Activated T-cell treated with anti-CD3 and anti-CD28 coated beads for 4 hours (primary cell): ENCODE measurements around the gene LMNA.
"Not testable (repeated sequence)": the region's sequence is repeated elsewhere in the genome, so short reads cannot be mapped to it uniquely, and the experiment has no call there.

Experiments used
- DNase-seq: peaks from one replicate; pipeline ENCODE4 v3.0.0-alpha.2; 2020

The LMNA gene

DNA sequence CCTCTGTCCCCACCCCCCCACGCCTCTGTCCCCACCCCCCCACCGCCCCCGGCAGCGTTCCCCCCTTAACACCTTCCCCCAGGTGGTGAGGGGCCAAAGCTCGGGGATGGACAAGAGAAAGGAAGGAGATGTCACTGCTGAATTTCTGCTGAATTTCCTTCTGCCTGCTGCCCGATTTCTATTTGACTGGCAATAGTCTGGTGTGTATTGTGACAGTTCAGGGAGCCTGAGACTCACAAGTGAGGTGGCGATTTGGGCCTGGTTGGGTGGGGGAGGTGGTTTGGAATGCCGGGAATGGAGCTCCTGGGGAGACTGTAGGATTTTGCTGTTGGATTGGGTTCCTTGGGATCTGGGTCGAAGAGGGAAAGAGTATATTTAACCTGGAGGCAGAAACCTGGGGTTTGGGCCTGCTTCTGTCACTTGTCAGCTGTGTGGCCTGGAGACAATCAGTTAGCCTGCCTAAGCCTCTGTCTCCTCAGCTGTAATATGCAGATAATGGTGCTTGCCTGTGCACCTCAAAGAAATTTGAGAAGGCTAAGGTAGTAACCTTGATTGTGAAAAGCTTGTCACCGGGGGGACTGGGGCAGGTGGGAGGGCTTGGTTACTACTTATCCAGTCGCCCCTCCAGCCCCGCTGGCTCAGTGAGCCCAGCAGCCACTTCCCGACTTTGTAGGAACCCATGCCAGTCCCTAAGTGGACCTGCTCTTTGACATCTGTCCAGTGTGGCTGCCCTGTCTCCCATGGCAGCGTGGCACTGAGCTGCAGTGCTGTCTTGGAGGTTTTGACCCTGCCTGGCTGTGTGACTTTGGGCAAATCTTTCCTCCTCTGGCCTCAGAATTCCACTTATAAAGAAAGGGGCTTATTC lies 7.7 kb upstream of the LMNA start:
- DNase-seq: no peak

DNA sequence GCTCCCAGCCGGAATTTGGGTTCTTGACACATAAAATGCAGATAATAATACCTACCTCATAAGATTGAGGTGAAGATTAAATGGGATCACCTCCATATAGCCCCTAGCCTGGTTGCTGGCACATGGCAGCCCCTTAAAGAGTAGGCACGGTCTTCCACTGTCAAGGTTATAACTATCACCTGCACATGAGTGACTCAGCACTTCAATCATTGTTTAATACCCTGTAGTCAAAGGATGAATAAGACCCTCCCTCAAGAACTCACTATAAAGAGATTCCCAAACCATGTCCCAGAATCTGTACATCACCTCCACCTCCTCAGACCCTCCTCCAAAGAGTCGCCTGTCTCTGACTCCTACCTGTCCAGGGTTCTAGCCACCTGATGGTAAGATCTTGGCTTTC lies 6.5 kb upstream of the LMNA start:
- DNase-seq: no peak

DNA sequence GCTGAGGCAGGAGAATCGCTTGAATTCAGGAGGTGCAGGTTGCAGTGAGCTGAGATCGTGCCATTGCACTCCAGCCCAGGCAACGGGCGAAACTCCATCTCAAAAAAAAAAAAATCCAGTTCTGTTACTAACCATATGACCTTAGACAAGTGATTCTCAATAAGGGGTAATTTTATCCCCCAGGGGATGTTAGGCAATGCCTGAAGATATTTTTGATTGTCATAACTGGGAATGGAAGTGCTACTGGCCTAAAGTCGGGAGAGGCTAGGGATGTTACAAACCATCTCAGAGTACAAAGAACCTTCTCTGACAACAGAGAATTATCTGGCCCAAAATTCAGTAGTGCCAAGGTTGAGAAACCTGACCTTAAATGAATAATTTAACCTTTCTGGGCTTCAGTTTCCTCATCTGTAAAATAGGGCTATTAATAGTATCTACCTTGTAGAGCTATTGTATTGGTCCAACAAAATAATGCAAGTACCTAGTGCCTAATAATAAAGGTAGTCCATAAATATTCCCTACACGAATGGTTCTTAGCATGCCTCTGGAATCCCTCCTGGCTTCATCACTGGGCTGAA lies 5.8 kb upstream of the LMNA start:
- no peak for DNase-seq

DNA sequence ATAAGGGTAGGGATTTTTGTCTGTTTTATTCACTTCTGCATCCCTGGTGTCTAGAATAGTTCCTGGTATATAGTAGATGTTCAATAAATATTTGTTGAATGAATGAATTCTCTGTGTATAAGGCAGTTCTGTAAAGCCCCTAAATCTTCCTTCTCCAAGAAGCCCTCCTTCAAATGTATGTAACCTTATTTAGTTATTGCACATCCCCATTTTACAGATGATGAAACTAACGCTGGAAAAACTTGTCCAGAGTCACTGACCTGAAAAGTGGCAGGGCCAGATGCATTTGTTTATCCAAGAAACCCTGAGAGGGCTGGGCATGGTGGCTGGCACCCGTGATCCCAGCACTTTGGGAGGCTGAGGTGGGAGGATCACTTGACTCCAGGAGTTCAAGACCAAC lies 4.3 kb upstream of the LMNA start:
- DNase-seq: no peak

DNA sequence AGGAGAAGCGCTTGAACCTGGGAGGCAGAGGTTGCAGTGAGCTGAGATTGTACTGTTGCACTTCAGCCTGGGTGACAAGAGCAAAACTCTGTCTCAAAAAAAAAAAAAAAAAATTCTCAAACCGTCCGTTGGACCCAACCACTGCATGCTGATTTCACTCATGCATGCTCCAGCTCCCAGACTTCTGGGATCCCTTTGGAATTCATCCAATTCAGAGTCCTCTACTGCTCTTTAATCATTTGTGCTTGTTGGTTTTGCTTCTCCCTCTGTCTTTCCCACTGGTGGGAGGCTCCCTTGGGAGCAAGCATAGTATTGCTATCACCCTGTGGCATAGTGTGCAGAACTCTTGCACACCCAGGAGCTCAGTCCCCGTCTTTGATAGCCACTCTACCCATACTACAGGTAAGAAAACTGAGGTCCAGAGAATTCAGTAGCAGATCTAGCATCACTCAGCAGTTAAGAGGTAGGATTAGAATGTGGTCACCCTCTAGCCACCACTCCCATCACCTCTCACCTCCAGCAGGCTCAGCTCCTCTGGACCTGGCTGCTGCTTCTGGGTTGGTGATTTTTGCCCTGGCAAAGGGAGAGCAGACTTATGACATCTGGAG lies 3.1 kb upstream of the LMNA start:
- DNase-seq: no peak

DNA sequence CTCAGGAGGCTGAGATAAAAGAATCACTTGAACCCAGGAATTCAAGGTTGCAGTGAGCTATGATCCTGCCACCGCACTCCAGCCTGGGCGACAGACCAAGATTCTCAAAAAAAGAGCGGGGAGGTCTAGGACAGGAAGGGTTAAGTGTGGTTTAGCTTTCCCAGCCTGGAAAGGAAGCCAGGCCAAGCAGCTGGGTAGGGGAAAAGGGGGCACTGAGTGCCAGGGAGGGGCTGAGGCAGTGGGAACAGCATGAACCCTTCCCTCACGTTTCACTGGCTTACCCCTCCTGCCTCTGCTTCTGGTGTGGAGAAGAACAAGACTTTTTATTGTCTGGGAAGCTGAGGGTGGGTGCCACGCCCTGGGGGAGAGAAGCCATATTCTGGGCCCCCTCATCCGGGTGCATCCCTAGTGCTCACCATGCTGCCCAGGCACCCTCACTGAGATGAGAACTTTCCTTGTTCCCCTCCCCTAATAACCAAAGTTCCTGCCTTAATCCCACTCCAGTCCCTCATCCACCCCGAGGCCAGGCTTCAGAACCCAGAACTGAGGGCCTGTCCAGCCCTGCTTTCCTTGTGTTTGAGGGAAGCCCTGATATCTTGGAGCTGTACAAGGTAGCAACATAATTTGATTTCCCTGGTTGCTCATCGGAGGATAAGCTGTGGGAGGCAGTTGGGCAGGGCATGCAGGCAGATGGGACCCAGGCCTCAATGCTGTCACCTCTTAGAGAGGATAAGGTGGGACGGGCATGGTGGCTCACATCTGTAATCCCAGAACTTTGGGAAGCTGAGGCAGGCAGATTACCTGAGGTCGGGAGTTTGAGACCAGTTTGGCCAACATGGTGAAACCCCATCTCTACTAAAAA lies 2.0 kb upstream of the LMNA start:
- no peak for DNase-seq

DNA sequence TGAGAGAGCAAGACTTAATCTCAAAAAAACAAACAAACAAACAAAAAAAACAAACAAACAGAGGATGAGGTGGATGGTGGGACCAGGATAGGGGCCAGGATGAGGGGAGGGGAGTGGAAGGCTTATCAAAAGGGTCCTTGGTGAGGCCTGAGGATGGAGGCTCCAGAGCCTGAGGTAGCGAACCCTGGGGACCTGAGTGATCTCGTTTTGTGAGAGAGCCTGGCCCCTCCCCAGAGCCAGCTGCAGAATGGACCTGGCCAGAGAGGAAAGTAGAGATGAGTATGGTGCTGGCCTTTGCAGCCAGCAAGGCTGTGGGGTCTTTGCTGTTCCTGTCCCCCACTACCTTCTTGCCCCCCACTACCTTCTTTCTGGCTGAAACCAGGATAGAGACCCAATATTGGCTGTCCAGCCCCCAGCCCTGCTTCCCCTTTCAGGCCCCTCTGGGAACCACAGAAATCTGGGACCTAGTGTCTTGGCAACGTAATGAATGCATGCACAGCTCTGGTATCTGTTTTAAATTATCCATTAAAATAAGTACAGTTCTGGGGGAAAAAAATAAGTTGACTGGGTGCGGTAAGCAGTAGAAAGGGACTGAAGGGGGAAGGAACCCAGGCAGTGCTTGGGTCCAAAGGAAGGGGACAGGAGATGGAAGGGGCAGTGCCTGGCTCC lies 1.1 kb upstream of the LMNA start:
- DNase-seq: no peak

DNA sequence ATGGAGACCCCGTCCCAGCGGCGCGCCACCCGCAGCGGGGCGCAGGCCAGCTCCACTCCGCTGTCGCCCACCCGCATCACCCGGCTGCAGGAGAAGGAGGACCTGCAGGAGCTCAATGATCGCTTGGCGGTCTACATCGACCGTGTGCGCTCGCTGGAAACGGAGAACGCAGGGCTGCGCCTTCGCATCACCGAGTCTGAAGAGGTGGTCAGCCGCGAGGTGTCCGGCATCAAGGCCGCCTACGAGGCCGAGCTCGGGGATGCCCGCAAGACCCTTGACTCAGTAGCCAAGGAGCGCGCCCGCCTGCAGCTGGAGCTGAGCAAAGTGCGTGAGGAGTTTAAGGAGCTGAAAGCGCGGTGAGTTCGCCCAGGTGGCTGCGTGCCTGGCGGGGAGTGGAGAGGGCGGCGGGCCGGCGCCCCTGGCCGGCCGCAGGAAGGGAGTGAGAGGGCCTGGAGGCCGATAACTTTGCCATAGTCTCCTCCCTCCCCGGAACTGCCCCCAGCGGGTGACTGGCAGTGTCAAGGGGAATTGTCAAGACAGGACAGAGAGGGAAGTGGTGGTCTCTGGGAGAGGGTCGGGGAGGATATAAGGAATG lies 505 bp downstream of the LMNA start:
- no peak for DNase-seq

DNA sequence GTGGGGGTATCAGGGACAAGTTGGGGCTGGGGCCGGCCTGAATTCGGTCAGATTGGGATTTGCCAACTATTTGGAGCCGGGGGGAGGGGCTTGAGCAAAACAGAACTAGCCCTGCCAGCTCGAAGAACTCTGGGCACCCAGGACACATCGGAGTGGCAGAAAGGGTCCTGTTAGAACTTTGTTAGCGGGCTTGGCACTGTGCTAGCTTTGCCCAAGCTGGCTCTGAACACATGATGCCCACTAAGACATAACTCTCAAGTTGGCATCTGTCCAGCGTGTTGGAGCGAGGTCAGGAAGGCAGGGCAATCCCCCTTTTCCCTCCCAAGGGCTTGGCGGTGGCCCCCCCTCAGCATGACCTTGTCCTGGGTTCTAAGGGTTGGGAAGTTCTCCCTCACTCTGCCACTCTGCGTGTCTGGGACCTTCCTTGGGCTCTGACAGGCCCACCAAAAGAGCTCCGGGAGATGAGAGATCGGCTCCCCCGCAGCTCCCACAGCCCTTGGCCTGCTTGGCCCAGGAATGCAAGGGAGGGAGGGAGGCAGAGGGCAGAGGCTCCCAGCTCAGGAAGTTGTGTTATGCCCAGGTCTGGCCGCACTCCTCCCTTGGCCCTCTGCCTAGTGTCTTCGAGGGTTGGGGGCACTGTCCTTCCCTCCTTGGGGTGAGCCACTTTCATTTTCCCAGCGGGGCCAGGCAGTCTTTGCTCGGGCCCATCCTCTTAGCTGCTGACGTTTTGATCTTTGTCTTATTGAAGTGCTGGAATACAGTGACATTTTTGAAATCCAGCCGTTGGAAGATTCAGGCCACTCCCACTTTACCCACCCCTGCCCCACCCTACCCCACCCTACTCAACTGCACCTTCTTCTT lies 1.2 kb downstream of the LMNA start:
- no peak for DNase-seq

DNA sequence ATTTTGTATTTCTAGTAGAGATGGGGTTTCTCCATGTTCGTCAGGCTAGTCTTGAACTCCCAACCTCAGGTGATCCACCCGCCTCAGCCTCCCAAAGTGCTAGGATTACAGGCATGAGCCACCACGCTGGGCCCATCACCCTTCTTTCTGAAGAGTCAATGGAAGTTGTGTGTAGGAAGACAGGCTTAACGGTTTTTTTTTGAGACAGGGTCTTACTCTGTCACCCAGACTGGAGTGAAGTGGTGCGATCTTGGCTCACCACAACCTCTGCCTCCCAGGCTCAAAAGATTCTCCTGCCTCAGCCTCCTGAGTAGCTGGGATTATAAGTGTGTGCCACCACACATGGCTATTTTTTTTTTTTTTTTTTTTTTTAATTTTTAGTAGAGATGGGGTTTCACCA lies 2.2 kb downstream of the LMNA start:
- not testable (repeated sequence) for DNase-seq

DNA sequence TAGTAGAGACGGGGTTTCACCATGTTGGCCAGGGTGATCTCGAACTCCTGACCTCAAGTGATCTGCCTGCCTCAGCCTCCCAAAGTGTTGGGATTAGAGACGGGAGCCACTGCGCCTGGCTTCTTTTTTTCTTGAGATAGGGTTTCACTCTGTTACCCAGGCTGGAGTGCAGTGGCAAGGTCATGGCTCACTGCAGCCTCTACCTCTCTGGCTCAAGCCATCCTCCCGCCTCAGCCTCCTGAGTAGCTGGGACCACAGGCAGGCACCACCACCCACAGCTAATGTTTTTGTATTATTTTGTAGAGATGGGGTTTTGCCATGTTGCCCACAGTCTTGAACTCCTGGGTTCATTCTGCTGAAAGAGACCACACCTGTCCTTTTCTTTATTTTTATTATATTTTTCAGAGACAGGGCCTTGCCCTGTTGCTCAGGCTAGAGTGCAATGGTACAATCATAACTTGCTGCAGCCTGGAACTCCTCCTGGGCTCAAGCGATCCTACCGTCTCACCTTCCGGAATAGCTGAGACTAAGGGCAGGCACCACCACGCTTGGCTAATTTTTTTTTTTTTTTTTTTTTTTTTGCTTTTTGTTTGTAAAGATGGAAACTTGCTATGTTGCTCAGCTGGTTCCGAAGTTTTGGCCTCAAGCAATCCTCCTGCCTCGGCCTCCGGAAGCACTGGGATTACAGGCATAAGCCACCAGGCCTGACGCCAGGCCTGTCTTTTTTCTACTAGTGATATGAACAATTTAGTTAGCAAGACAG lies 3.1 kb downstream of the LMNA start:
- DNase-seq: no peak

DNA sequence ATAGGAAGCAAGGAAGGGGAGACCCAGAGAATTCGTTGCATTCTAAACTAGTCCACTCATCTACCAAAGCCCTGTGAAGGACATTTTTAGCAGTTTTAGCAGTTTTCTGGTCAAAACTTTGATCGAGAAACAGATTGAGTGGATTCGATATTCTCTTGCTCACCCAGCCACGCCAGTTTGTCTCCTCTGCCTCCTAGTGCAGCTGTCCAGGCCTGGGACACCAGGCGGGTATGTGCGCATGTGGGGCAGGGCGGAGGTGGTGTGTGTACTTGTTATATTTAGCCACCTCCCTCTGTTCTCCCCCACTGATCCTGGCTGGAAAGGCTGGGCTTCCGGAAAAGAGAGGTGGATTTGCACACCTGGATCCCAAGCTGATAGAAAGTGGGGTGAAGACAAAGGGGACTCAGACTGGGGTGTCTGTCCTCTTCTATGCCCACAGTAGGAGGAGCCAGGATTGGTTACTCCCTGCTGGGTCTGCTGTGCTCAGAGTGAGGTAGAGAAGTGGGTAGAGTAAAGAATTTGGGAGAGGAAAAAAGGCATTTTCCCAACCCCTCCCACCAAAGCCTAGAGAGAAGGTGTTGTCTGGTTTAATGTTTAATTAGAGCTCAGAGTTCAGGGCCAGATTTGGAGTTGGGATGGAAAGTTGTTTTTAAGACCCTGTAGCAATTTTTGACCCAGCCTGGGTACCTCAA lies 3.8 kb downstream of the LMNA start:
- no peak for DNase-seq

DNA sequence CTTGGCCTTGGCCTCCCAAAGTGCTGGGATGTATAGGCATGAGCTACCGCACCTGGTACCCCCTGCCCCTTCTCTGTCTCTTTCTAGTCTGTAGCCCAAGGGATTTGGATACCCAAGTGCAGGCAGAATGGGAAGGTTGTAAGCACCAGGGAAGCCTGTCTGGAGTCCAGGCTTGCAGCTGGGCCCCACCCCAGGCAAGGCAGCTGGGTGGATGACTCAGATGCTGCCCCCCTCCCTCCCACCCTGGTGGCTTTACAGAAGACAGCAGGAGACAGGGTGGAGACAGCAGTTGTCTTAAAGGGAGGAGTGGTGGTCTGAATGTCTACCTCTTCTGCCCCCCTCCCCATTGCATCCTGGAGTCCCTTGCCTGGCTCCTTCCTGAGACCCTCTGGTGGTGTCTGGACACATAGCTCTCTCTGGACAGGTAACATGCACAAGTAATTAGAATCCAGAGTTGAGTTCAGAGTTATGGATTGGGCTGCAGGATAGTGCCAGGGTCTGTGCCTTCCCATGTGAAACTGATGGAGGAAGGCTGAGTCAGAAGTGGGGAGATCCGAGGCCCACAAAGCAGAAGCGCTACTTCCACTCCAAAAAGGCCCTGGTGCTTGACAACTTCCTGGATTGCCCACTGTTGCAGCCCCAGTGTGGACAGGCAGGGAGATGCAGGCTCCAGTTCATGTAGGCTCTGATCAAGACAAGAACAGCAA lies 5.1 kb downstream of the LMNA start:
- no peak for DNase-seq

DNA sequence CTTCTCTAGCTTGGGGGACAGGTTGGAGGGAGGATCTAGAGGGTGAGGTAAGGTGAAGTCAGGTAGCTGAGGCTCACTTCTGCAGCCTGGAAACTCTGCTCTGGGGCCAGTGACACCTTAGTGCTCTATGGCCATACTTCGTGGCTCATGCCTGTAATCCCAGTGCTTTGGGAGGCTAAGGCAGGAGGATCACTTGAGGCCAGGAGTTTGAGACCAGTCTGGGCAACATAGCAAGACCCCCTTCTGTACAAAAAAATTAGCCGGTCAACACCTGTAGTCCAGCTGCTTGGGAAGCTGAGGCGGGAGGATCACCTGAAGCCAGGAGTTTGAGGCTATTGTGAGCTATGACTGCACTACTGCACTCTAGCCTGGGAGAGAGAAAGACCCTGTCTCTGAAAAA lies 5.8 kb downstream of the LMNA start:
- no peak for DNase-seq

DNA sequence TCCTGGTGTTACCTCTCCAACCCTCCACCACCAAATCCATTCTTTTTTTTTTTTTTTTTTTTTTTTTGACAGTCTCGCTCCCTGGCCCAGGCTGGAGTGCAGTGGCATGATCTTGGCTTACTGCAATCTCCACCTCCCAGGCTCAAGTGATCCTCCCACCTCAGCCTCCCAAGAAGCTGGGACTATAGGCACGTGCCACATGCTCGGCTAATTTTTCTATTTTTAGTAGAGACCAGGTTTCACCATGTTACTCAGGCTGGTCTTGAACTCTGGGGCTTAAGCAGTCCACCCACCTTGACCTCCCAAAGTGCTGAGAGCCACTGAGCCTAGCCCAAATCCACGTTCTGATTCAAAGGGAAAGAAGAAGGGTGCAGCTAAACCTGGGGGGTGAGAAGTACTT lies 6.5 kb downstream of the LMNA start:
- DNase-seq: not testable (repeated sequence)

DNA sequence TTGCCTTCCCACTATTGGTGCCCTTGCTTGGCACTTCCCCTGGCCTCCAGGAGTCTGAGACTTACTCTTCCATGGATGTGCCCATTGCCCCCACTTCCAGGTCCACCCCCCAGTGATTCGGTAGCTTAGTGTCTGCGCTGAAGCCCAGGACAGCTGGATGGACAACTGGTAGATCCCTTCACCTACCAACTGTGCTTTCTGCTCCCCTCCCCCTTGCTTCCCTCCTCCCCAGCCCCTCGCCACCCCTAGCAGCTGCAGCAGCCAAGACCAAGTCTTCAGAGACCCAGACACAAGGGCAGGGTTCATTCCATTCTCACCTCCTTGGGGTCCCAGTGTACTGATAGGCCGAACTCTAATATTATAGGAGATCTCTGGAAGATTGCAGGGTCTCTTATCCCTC lies 6.9 kb downstream of the LMNA start:
- no peak for DNase-seq

DNA sequence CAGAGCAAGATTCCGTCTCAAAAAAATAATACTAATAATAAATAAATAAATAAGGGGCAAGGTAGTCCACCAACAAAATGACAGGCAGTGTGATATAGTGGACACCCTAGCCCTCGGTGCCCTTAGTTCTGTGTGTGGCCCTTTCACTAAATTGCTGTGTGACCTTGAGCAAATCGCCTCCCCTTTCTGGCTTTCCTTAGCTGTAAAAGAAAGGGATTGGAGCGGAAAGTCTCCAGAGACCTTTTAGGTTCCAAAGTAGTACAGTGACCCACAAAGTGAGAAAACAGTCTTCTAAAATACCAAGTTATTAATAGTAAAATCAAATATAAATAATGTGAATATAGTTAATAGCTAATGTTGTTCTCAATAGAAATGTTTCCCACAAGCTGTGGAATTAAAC lies 7.6 kb downstream of the LMNA start:
- DNase-seq: no peak

DNA sequence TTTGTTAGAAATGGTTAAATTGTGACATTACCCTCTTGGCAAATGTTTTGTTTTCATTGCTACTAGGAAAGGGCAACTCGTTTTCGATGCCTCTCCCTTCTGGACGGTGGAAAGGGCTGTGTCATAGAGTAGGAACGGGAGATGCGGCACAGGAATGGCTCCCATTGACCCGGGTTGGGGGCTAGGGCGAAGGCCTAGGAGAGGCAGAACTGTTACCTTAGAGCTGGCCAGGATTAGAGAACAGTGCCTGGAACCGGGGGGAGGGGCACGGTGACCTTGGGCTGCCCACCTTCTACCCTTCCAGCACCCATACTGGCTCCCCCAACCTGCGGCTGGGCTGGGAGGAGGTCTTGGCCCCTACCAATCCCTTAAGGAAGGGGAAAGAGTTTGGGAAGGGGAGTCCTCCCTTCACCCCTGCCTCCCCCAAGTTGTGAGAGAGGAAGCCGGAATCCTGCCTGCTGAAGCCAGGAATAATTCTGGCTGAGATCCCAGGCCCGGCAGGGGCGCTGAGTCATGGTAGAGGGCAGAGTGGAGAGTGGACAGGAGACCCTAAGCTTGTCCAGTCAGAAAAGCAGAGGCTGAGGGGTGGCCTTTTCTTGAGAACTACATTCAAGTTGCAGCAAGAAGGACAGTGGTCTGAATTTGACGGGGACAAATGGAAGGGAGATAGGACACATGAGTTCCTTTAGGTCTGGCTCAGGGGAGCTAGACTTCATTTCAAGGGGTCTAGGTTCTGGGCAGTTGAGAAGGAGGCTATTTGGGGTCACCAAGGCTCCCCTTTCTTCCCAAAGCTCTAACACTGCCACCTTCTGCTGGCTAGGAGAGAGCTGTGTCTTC lies 8.2 kb downstream of the LMNA start:
- DNase-seq: no peak
